Naive thymus-derived CD4-positive, alpha-beta T cell (primary cell): Measurements from ENCODE around the gene FAM78B. TPM values are rescaled to one million over a fixed set of nuclear protein-coding genes. Genes with fewer than 3 reads are reported as not detected.
A peak's percentile ranks its signal among the peaks of the same experiment; 100 is the strongest.

Source experiments
- ATAC-seq: fragments of 150-1000 bp; cut with Tn5 transposase; 2 replicates; pipeline ENCODE4 v1.10.0; 2021; ENCODE audit warnings: mild to moderate bottlenecking, moderate library complexity
- CTCF ChIA-PET: fragments of 350-600 bp; sonication (Branson Sonifier 250); formaldehyde crosslinking; loops from one replicate; lab custom pipeline; 2021; ENCODE audit warnings: antibody characterized with exemption; lab: Charles Lee
- POLR2A ChIA-PET: fragments of 350-600 bp; sonication (Branson Sonifier 250); formaldehyde crosslinking; loops from one replicate; lab custom pipeline; 2021; ENCODE audit warnings: antibody characterized with exemption, inconsistent platforms; lab: Charles Lee
- DNase-seq, 9 donors: peaks; one replicate each; pipeline versions ENCODE4 v3.0.0 to v3.0.0-alpha.2; 2020 to 2022; ENCODE audit warnings: mixed read lengths in 1 of 9
- H3K27ac ChIP-seq: one replicate; pipeline ENCODE4 v1.7.0; 2013; ENCODE audit warnings: mild to moderate bottlenecking, low read depth, low read length, moderate library complexity
- H3K27me3 ChIP-seq, 2 donors: one replicate each; pipeline ENCODE4 v1.7.0; 2013; ENCODE audit warnings: low read length in 2 of 2, mild to moderate bottlenecking in 2 of 2, moderate library complexity in 2 of 2; ENCODE audit not compliant: control insufficient read depth in 2 of 2, insufficient read depth in 2 of 2
- H3K36me3 ChIP-seq, 3 experiments: 1 replicate in 2 of 3; 2 replicates in 1 of 3; pipeline ENCODE4 v1.7.0; 2013; ENCODE audit warnings: low read length in 3 of 3, mild to moderate bottlenecking in 3 of 3, moderate library complexity in 1 of 3; ENCODE audit not compliant: insufficient read depth in 3 of 3, control insufficient read depth in 2 of 3
- H3K4me1 ChIP-seq, 2 donors: one replicate each; pipeline ENCODE4 v1.7.0; 2013; ENCODE audit warnings: low read length in 2 of 2, mild to moderate bottlenecking in 2 of 2, moderate library complexity in 1 of 2; ENCODE audit not compliant: control insufficient read depth in 2 of 2, insufficient read depth in 2 of 2
- H3K4me3 ChIP-seq: 2 replicates; pipeline ENCODE4 v1.7.0; 2013; ENCODE audit warnings: mild to moderate bottlenecking, low read length
- H3K9me3 ChIP-seq, 3 experiments: 1 replicate in 2 of 3; 2 replicates in 1 of 3; pipeline ENCODE4 v1.7.0; 2013; ENCODE audit warnings: low read length in 3 of 3; ENCODE audit not compliant: control insufficient read depth in 2 of 3
- H3K27ac Mint-ChIP-seq, 9 donors: one replicate each; pipeline ENCODE4 v1.8.0; 2020 to 2022; ENCODE audit warnings: mixed read lengths in 9 of 9, mild to moderate bottlenecking in 8 of 9, moderate library complexity in 5 of 9, inconsistent platforms in 2 of 9
- H3K27me3 Mint-ChIP-seq, 5 donors: one replicate each; pipeline ENCODE4 v1.8.0; 2021 to 2022; ENCODE audit warnings: mixed read lengths in 5 of 5, mild to moderate bottlenecking in 1 of 5
- H3K36me3 Mint-ChIP-seq, 5 donors: one replicate each; pipeline ENCODE4 v1.8.0; 2020 to 2022; ENCODE audit warnings: mixed read lengths in 5 of 5, mild to moderate bottlenecking in 3 of 5, inconsistent platforms in 1 of 5
- H3K4me1 Mint-ChIP-seq, 7 donors: one replicate each; pipeline ENCODE4 v1.8.0; 2020 to 2022; ENCODE audit warnings: mixed read lengths in 7 of 7, mild to moderate bottlenecking in 3 of 7, inconsistent platforms in 1 of 7
- H3K4me3 Mint-ChIP-seq, 10 donors: one replicate each; pipeline ENCODE4 v1.8.0; 2020 to 2022; ENCODE audit warnings: mild to moderate bottlenecking in 10 of 10, mixed read lengths in 10 of 10, moderate library complexity in 6 of 10, inconsistent platforms in 2 of 10
- H3K9me3 Mint-ChIP-seq, 11 donors: one replicate each; pipeline ENCODE4 v1.8.0; 2020 to 2022; ENCODE audit warnings: mixed read lengths in 11 of 11, mild to moderate bottlenecking in 4 of 11, inconsistent platforms in 1 of 11, moderate library complexity in 1 of 11
- intact Hi-C, 2 donors: fragments of 100-400 bp; cut with micrococcal nuclease; formaldehyde crosslinking; loops; one replicate each; pipeline ENCODE4 v1.15.1; 2023
- polyA plus RNA-seq, 2 donors: library from polyadenylated mRNA; unstranded; fragments of 300-500 nt; fragmentation: Illumina TruSeq; gene quantifications; one replicate each; pipeline ENCODE4 v1.2.3, GENCODE V29; 2021
- total RNA-seq, 6 experiments: library from RNA in 5 of 6; stranded (reverse) in 5 of 6; gene quantifications; 1 replicate in 5 of 6; 2 replicates in 1 of 6; pipeline ENCODE4 v1.2.3 and lab custom pipeline; 2021 to 2026

The FAM78B gene
- total and polyA plus RNA-seq, 7 experiments from 2014 or later: 0.12 to 0.58 (median 0.45) TPM; not detected in 4

GRCh38 chr1:166166329-166166697, 488 bp downstream of the FAM78B start:
- peak; percentile 4 for ATAC-seq
- H3K9me3 Mint-ChIP-seq: peaks cover 0 to 3% (median 0%) of the 10 kb centered on the region in 11 donors
- Histone ChIP-seq H3K4me3 (no peak overlapping the region), H3K27me3 (peaks cover 0 to 4% of the 10 kb centered on the region in 2 donors), H3K9me3 (no peaks in the 10 kb centered on the region), H3K4me1 (peaks cover 0 to 7% of the 10 kb centered on the region in 2 donors), H3K27ac (no peak overlapping the region), H3K36me3 (no peaks in the 10 kb centered on the region)
- peaks cover 4 to 25% (median 21%) of the 10 kb centered on the region in 7 donors for H3K4me1 Mint-ChIP-seq
- POLR2A ChIA-PET: no interaction called here
- CTCF ChIA-PET: no interaction called here
- no peak overlapping the region for H3K27ac Mint-ChIP-seq
- peak overlapping the region in 1 of 10 donors; percentile 85 for H3K4me3 Mint-ChIP-seq
- H3K27me3 Mint-ChIP-seq: peaks cover 38 to 67% (median 54%) of the 10 kb centered on the region in 5 donors
- peak in 1 of 9 donors; percentile 35 for DNase-seq
- no peaks in the 10 kb centered on the region for H3K36me3 Mint-ChIP-seq
- intact Hi-C loops: loop anchor here in 1 of 2 donors (5.0 to 10.0 kb wide), 4 partner anchors 84 to 572 kb away; no protein-coding TSS in a partner anchor

GRCh38 chr1:166165661-166166328, 1.0 kb downstream of the FAM78B start:
- CTCF ChIA-PET: no interaction called here
- intact Hi-C loops: loop anchor here in 1 of 2 donors (5.0 to 10.0 kb wide), 4 partner anchors 83 to 571 kb away; no protein-coding TSS in a partner anchor

GRCh38 chr1:166164995-166165660, 1.7 kb downstream of the FAM78B start:
- H3K27ac Mint-ChIP-seq: no peak overlapping the region
- intact Hi-C loops: loop anchor here in 1 of 2 donors (5.0 to 10.0 kb wide), 4 partner anchors 83 to 570 kb away; no protein-coding TSS in a partner anchor
- H3K4me1 Mint-ChIP-seq: peaks cover 4 to 22% (median 20%) of the 10 kb centered on the region in 7 donors
- DNase-seq (peak in 1 of 9 donors; percentile 33), ATAC-seq (no peak)
- no peaks in the 10 kb centered on the region for H3K36me3 Mint-ChIP-seq
- Histone ChIP-seq H3K4me3 (no peak overlapping the region), H3K36me3 (no peaks in the 10 kb centered on the region), H3K27me3 (peaks cover 0 to 4% of the 10 kb centered on the region in 2 donors), H3K27ac (no peak overlapping the region), H3K4me1 (peaks cover 0 to 7% of the 10 kb centered on the region in 2 donors), H3K9me3 (no peaks in the 10 kb centered on the region)
- peaks cover 0 to 3% (median 0%) of the 10 kb centered on the region in 11 donors for H3K9me3 Mint-ChIP-seq
- CTCF ChIA-PET: no interaction called here
- POLR2A ChIA-PET: no interaction called here
- H3K4me3 Mint-ChIP-seq: peak overlapping the region; percentile 49 to 85 (median 72)
- H3K27me3 Mint-ChIP-seq: peaks cover 42 to 71% (median 57%) of the 10 kb centered on the region in 5 donors

More at GRCh38 chr1:166165661-166166328, 1.0 kb downstream of the FAM78B start:
- no peak overlapping the region for H3K4me3 ChIP-seq
- DNase-seq (no peak), ATAC-seq (no peak)
- peaks cover 4 to 25% (median 21%) of the 10 kb centered on the region in 7 donors for H3K4me1 Mint-ChIP-seq
- peaks cover 41 to 69% (median 56%) of the 10 kb centered on the region in 5 donors for H3K27me3 Mint-ChIP-seq
- H3K9me3 Mint-ChIP-seq: peaks cover 0 to 3% (median 0%) of the 10 kb centered on the region in 11 donors
- H3K27me3 ChIP-seq: peaks cover 0 to 4% of the 10 kb centered on the region in 2 donors
- POLR2A ChIA-PET: no interaction called here
- no peaks in the 10 kb centered on the region for H3K36me3 Mint-ChIP-seq
- no peak overlapping the region for H3K27ac Mint-ChIP-seq
- H3K4me1 ChIP-seq: peaks cover 0 to 7% of the 10 kb centered on the region in 2 donors
- H3K4me3 Mint-ChIP-seq: peak overlapping the region; percentile 49 to 85 (median 76)
- H3K36me3 ChIP-seq: no peaks in the 10 kb centered on the region
- no peaks in the 10 kb centered on the region for H3K9me3 ChIP-seq
- no peak overlapping the region for H3K27ac ChIP-seq

- Mint-ChIP-seq H3K27ac (no peak overlapping the region), H3K27me3 (peaks cover 44 to 71% (median 58%) of the 10 kb centered on the region in 5 donors), H3K9me3 (peaks cover 0 to 3% (median 0%) of the 10 kb centered on the region in 11 donors), H3K4me1 (peaks cover 4 to 22% (median 17%) of the 10 kb centered on the region in 7 donors), H3K4me3 (peak overlapping the region in 9 of 10 donors; percentile 24 to 85 (median 63)), H3K36me3 (no peaks in the 10 kb centered on the region)
- DNase-seq: no peak
- H3K27ac ChIP-seq: no peak overlapping the region
- peaks cover 0 to 4% of the 10 kb centered on the region in 2 donors for H3K27me3 ChIP-seq
- intact Hi-C loops: loop anchor here in 1 of 2 donors (10.0 kb wide), 2 partner anchors 320 to 570 kb away; no protein-coding TSS in a partner anchor
- no peaks in the 10 kb centered on the region for H3K36me3 ChIP-seq
- ChIA-PET POLR2A (no interaction called here), CTCF (no interaction called here)
- H3K4me3 ChIP-seq: no peak overlapping the region
- ATAC-seq: no peak
- no peaks in the 10 kb centered on the region for H3K9me3 ChIP-seq
- H3K4me1 ChIP-seq: peaks cover 0 to 7% of the 10 kb centered on the region in 2 donors
Measured at GRCh38 chr1:166164646-166164994, 2.2 kb downstream of the FAM78B start.

- CTCF ChIA-PET: no interaction called here
- H3K4me1 ChIP-seq: no peaks in the 10 kb centered on the region
- no peak overlapping the region for H3K4me3 Mint-ChIP-seq
Measured at GRCh38 chr1:166159656-166160055, 7.1 kb downstream of the FAM78B start.

GRCh38 chr1:166156674-166157073, 10.1 kb downstream of the FAM78B start:
- H3K27me3 Mint-ChIP-seq: peaks cover 10 to 30% (median 20%) of the 10 kb centered on the region in 5 donors
- intact Hi-C loops: no loop called here
- ATAC-seq: no peak
- ChIA-PET POLR2A (no interaction called here), CTCF (no interaction called here)
- H3K36me3 ChIP-seq: no peaks in the 10 kb centered on the region
- H3K27me3 ChIP-seq: no peaks in the 10 kb centered on the region
- H3K4me3 Mint-ChIP-seq: no peak overlapping the region
- H3K9me3 ChIP-seq: no peaks in the 10 kb centered on the region
- no peak for DNase-seq
- peaks cover 0 to 4% (median 0%) of the 10 kb centered on the region in 11 donors for H3K9me3 Mint-ChIP-seq
- no peak overlapping the region for H3K27ac ChIP-seq
- no peaks in the 10 kb centered on the region for H3K4me1 ChIP-seq
- peaks cover 0 to 1% (median 0%) of the 10 kb centered on the region in 7 donors for H3K4me1 Mint-ChIP-seq
- no peaks in the 10 kb centered on the region for H3K36me3 Mint-ChIP-seq
- no peak overlapping the region for H3K27ac Mint-ChIP-seq
- no peak overlapping the region for H3K4me3 ChIP-seq

More at GRCh38 chr1:166159656-166160055, 7.1 kb downstream of the FAM78B start:
- no peak overlapping the region for H3K27ac ChIP-seq
- H3K4me3 ChIP-seq: no peak overlapping the region
- POLR2A ChIA-PET: no interaction called here
- intact Hi-C loops: loop anchor here in 1 of 2 donors (10.0 kb wide), 2 partner anchors 325 to 565 kb away; no protein-coding TSS in a partner anchor
- Mint-ChIP-seq H3K36me3 (no peaks in the 10 kb centered on the region), H3K27me3 (peaks cover 26 to 51% (median 40%) of the 10 kb centered on the region in 5 donors), H3K4me1 (peaks cover 0 to 2% (median 1%) of the 10 kb centered on the region in 7 donors), H3K27ac (no peak overlapping the region), H3K9me3 (peaks cover 0 to 5% (median 0%) of the 10 kb centered on the region in 11 donors)
- H3K27me3 ChIP-seq: peaks cover 0 to 4% of the 10 kb centered on the region in 2 donors
- H3K36me3 ChIP-seq: no peaks in the 10 kb centered on the region
- H3K9me3 ChIP-seq: no peaks in the 10 kb centered on the region
- ATAC-seq (no peak), DNase-seq (no peak)
